B cell (primary cell): ENCODE data around the gene FOXK1.

Experiments used
- CTCF ChIP-seq: fragments of 200-600 bp; IDR thresholded peaks from one replicate; pipeline ENCODE4 v1.8.0; 2022; ENCODE audit warnings: antibody characterized with exemption, mild to moderate bottlenecking
- EZH2 ChIP-seq: IDR thresholded peaks from 2 replicates; pipeline ENCODE4 v1.6.1; 2012; ENCODE audit warnings: borderline replicate concordance, low read depth, mild to moderate bottlenecking, moderate library complexity, low read length; ENCODE audit not compliant: insufficient read depth, poor library complexity, severe bottlenecking

GRCh38 chr7:4638781-4639575, 43.1 kb upstream of the FOXK1 start:
- TF ChIP-seq CTCF (no peak), EZH2 (no peak)
